HG02642 (cell line): Measurements from ENCODE around the gene HDAC9.
A peak's percentile ranks its signal among the peaks of the same experiment; 100 is the strongest.

Source experiments
- ATAC-seq: cut with Tn5 transposase; IDR thresholded peaks from one replicate; pipeline ENCODE4 v1.9.1; 2021; ENCODE audit warnings: mild to moderate bottlenecking; ENCODE audit not compliant: unreplicated experiment, poor library complexity

Gene HDAC9

GRCh38 chr7:18820981-18821380 lies 325.4 kb downstream of the HDAC9 start:
- ATAC-seq, result no peak

- ATAC-seq, result no peak
Measured at GRCh38 chr7:18821554-18821953, 326.0 kb downstream of the HDAC9 start.

GRCh38 chr7:18824157-18824556 lies 328.6 kb downstream of the HDAC9 start:
- ATAC-seq, result no peak

GRCh38 chr7:18828260-18828993 lies 332.9 kb downstream of the HDAC9 start:
- ATAC-seq, result no peak

GRCh38 chr7:18828994-18829857 lies 333.7 kb downstream of the HDAC9 start:
- no peak for ATAC-seq

GRCh38 chr7:18829858-18830285 lies 334.3 kb downstream of the HDAC9 start:
- no peak for ATAC-seq

- no peak for ATAC-seq
Measured at GRCh38 chr7:18831419-18831818, 335.9 kb downstream of the HDAC9 start.

GRCh38 chr7:18831943-18832342 lies 336.4 kb downstream of the HDAC9 start:
- no peak for ATAC-seq

GRCh38 chr7:18834577-18834976 lies 339.0 kb downstream of the HDAC9 start:
- ATAC-seq, result no peak

- ATAC-seq, result no peak
Measured at GRCh38 chr7:18835001-18835690, 339.6 kb downstream of the HDAC9 start.

- ATAC-seq, result no peak
Measured at GRCh38 chr7:18843979-18844378, 348.4 kb downstream of the HDAC9 start.

- no peak for ATAC-seq
Measured at GRCh38 chr7:18844735-18845134, 349.2 kb downstream of the HDAC9 start.

GRCh38 chr7:18845700-18846099 lies 350.2 kb downstream of the HDAC9 start:
- no peak for ATAC-seq

- no peak for ATAC-seq
Measured at GRCh38 chr7:18846765-18847215, 351.2 kb downstream of the HDAC9 start.

- no peak for ATAC-seq
Measured at GRCh38 chr7:18849130-18849529, 353.6 kb downstream of the HDAC9 start.

GRCh38 chr7:18855796-18856195 lies 360.2 kb downstream of the HDAC9 start:
- no peak for ATAC-seq

GRCh38 chr7:18858232-18858631 lies 362.7 kb downstream of the HDAC9 start:
- ATAC-seq, result no peak

- no peak for ATAC-seq
Measured at GRCh38 chr7:18859318-18859717, 363.8 kb downstream of the HDAC9 start.

GRCh38 chr7:18860221-18860620 lies 364.7 kb downstream of the HDAC9 start:
- no peak for ATAC-seq

- ATAC-seq, result peak; percentile 71
Measured at GRCh38 chr7:18861514-18862118, 366.1 kb downstream of the HDAC9 start.
